Kidney (tissue), 14 donors: ENCODE data around the gene PTPRQ. TPM values are rescaled to one million over a fixed set of nuclear protein-coding genes. Genes with fewer than 3 reads are reported as not detected.

Experiments used
- DNase-seq, 5 donors: peaks; one replicate each; pipeline ENCODE4 v3.0.0-alpha.2; 2013 to 2020
- FAIRE-seq: peaks from 2 replicates; lab custom pipeline; 2012; peaks lifted over from hg19 to GRCh38; lab: Jason Lieb, UNC
- H3K27ac ChIP-seq, 2 donors: one replicate each; pipeline ENCODE4 v1.7.0; 2013; ENCODE audit warnings: low read depth in 2 of 2, low read length in 2 of 2, inconsistent platforms in 1 of 2
- H3K27me3 ChIP-seq: one replicate; pipeline ENCODE4 v1.7.1; 2013; ENCODE audit warnings: low read length, inconsistent platforms; ENCODE audit not compliant: control insufficient read depth, insufficient read depth
- H3K36me3 ChIP-seq, 3 donors: one replicate each; pipeline versions ENCODE4 v1.7.0 to v1.7.1; 2013; ENCODE audit warnings: low read length in 3 of 3, control low read depth in 1 of 3, inconsistent platforms in 1 of 3; ENCODE audit not compliant: insufficient read depth in 3 of 3, control insufficient read depth in 2 of 3
- H3K4me1 ChIP-seq, 3 donors: one replicate each; pipeline versions ENCODE4 v1.7.0 to v1.7.1; 2013; ENCODE audit warnings: low read length in 3 of 3, inconsistent platforms in 1 of 3, low read depth in 1 of 3; ENCODE audit not compliant: control insufficient read depth in 2 of 3, insufficient read depth in 2 of 3
- H3K4me3 ChIP-seq, 3 donors: one replicate each; pipeline versions ENCODE4 v1.7.0 to v1.8.1; 2013; ENCODE audit warnings: low read length in 3 of 3, control low read depth in 1 of 3, inconsistent platforms in 1 of 3
- H3K9ac ChIP-seq, 3 donors: one replicate each; pipeline versions ENCODE4 v1.7.0 to v1.7.1; 2013; ENCODE audit warnings: low read length in 3 of 3, control low read depth in 1 of 3, inconsistent platforms in 1 of 3
- H3K9me3 ChIP-seq, 3 donors: one replicate each; pipeline versions ENCODE4 v1.7.0 to v1.7.1; 2013; ENCODE audit warnings: low read length in 3 of 3, control low read depth in 1 of 3, inconsistent platforms in 1 of 3; ENCODE audit not compliant: control insufficient read depth in 2 of 3, insufficient read depth in 1 of 3
- CTCF ChIP-seq: IDR thresholded peaks from 3 replicates; pipeline ENCODE4 v1.5.1; 2012; ENCODE audit warnings: mild to moderate bottlenecking, moderate library complexity, borderline replicate concordance; ENCODE audit not compliant: insufficient read depth; ENCODE audit errors: extremely low read depth
- intact Hi-C: fragments of 100-400 bp; cut with DNase I; formaldehyde crosslinking; loops from one replicate; pipeline ENCODE4 v1.11.1; 2022
- polyA plus RNA-seq: library from polyadenylated mRNA; stranded (reverse); fragments of 350-450 nt; fragmentation: Illumina TruSeq; extraction: RNeasy Lipid Tissue Mini Kit (QIAGEN cat#74804); gene quantifications from one replicate; pipeline ENCODE4 v1.2.3, GENCODE V29; 2014; ENCODE audit warnings: low read depth, low replicate concordance; ENCODE audit not compliant: insufficient read depth
- total RNA-seq: library from RNA; stranded (reverse); fragmentation: NEBNext Ultra II Directional; extraction: Animal tissue kit (Norgen Biotek cat#: 25700); gene quantifications from one replicate; pipeline ENCODE4 v1.2.1, GENCODE V29; 2021
- donor health status: control.
- donor health status: control.
- donor health status: control.
- donor health status: control.
- donor health status: control.
- donor health status: DM: yes; HTN: yes; CAD: no.
- donor health status: Normal renal cell carcinoma (clear cell type).

The PTPRQ gene
- total and polyA plus RNA-seq, 2 donors from 2014 or later = 0.25 to 3.1 TPM

GRCh38 chr12:80620281-80620680, 176.2 kb downstream of the PTPRQ start:
- no peak for FAIRE-seq
- no peak for DNase-seq
- Histone ChIP-seq H3K4me3 (no peak overlapping the region), H3K27me3 (no peaks in the 10 kb centered on the region), H3K27ac (no peak overlapping the region), H3K9ac (no peak overlapping the region), H3K36me3 (no peaks in the 10 kb centered on the region), H3K9me3 (no peaks in the 10 kb centered on the region), H3K4me1 (no peaks in the 10 kb centered on the region)
- TF ChIP-seq CTCF = no peak
- intact Hi-C loops = no loop called here

GRCh38 chr12:80622271-80622670, 178.2 kb downstream of the PTPRQ start:
- H3K4me3 ChIP-seq = no peak overlapping the region
- no peak overlapping the region for H3K9ac ChIP-seq
- no peak for FAIRE-seq
- no peaks in the 10 kb centered on the region for H3K36me3 ChIP-seq
- no peaks in the 10 kb centered on the region for H3K27me3 ChIP-seq
- no peak for TF ChIP-seq CTCF
- no peaks in the 10 kb centered on the region for H3K9me3 ChIP-seq
- no peaks in the 10 kb centered on the region for H3K4me1 ChIP-seq
- intact Hi-C loops = no loop called here
- H3K27ac ChIP-seq = no peak overlapping the region
- DNase-seq = no peak

GRCh38 chr12:80625051-80625450, 181.0 kb downstream of the PTPRQ start:
- no peak overlapping the region for H3K4me3 ChIP-seq
- no peaks in the 10 kb centered on the region for H3K27me3 ChIP-seq
- no peaks in the 10 kb centered on the region for H3K9me3 ChIP-seq
- TF ChIP-seq CTCF = no peak
- no peak overlapping the region for H3K27ac ChIP-seq
- no peaks in the 10 kb centered on the region for H3K4me1 ChIP-seq
- no peak overlapping the region for H3K9ac ChIP-seq
- FAIRE-seq (no peak), DNase-seq (no peak)
- intact Hi-C loops = no loop called here
- no peaks in the 10 kb centered on the region for H3K36me3 ChIP-seq

GRCh38 chr12:80625901-80626300, 181.9 kb downstream of the PTPRQ start:
- H3K27me3 ChIP-seq = no peaks in the 10 kb centered on the region
- TF ChIP-seq CTCF = no peak
- H3K9ac ChIP-seq = no peak overlapping the region
- H3K9me3 ChIP-seq = no peaks in the 10 kb centered on the region
- H3K36me3 ChIP-seq = no peaks in the 10 kb centered on the region
- H3K27ac ChIP-seq = no peak overlapping the region
- intact Hi-C loops = no loop called here
- H3K4me1 ChIP-seq = no peaks in the 10 kb centered on the region
- DNase-seq (no peak), FAIRE-seq (no peak)
- no peak overlapping the region for H3K4me3 ChIP-seq
